ENCODE results near the gene SHISA3. TPM values are rescaled to one million over a fixed set of nuclear protein-coding genes. Genes with fewer than 3 reads are reported as not detected.

The SHISA3 gene
- total RNA-seq, 1 experiment from 2014 or later, result 0.72 TPM

DNA sequence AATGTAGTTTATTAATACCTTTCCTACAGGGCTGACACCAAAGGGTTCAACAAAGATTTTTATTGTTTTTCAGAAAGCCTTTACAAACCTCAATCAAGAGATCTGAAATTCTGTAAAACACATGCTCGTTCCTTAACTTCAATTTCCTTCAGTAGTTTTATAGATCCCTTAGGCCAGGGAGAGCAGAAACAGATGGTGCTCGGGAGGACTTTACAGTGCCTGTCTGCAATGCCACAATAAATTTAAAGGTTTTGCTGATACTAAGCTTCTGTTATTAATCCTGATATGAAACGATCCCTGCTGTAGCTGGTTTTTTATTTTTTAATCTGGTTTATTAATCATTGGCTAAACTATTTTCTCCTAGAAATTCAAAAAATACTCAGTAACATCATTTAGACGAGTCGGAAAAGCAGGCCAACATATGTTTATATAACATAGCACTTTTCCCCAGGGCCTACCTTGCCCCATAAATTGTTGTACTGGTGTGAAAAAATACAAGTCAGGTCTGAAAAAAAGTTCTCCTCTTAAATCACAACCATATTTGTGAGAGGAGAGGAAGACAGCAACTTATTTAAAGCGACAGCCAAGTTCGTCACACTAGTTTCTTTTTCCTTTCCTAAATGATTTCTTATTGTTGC is 39.8 kb downstream of the SHISA3 start:
- no peak for DNase-seq (ENCODE audit: extremely low read depth, low read depth)

DNA sequence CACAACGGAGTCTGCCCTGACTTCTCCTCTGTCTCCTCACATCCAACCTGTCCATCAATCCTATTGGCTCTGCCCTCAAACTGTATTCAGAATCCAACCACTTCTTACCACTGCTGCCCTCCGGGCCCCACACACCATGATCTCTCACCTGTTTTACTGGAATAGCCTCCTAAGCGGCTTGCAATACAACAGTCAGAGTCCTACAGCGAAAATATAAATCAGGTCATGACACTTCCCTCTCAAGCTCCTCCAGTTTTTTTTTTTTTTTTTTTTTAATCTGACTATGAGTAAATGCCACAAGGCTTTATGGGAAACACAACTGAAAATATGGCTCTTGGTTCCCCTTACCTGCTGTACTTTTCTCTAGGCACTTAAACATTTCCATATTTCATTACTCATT is 42.8 kb downstream of the SHISA3 start:
- no peak for DNase-seq (ENCODE audit: extremely low read depth, low read depth)

DNA sequence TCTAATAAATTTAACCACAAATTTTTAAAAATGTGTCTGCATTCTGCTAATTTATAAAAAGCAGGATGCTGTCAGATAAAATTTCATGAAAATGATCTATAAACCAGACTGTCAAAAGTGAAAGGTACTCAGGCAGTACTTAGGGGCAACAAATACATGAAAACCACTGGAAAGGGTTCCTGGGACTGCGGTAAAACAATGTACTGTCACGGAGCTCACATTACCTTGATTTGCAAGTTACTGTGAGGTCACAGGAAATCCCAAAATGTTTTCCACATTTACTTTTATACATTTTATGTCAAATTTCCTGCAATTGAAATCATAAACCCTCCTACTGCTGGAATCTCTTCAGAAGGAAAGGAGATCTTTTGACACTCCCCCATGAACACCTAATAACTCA is 45.3 kb downstream of the SHISA3 start:
- no peak for DNase-seq (ENCODE audit: extremely low read depth, low read depth)

GRCh38 chr4:42445038-42445437 is 47.8 kb downstream of the SHISA3 start:
- no peak for DNase-seq (ENCODE audit: extremely low read depth, low read depth)

DNA sequence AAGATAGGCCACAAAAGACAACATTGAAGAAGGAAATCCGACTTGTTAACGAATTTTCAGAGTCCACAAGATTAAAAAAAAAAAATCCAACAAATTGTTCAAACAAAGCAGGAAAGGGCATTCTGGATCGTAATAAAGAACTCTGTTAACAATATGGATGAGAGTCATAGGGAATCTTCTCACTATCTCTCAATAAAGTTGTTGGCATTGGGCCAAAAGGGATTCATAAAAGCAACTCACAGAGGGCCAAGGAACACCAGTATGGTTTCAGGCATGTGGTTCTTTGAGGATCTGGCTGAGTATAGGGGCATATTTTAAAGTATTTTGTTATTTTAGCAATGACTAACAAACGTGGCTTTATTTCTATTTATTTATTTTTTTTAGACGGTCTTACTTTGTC is 49.5 kb downstream of the SHISA3 start:
- DNase-seq (ENCODE audit: extremely low read depth, low read depth), result no peak

Other genes starting within 250 kb of the SHISA3 start
- not detected in 2 replicates for gene BEND4, start 244.8 kb upstream of the SHISA3 start, total RNA-seq (2014; rRNA removed; shearing (Covaris generic))